HG02973 (cell line): ENCODE data around the gene ALPK3.
"Not testable (repeated sequence)": the region's sequence is repeated elsewhere in the genome, so short reads cannot be mapped to it uniquely, and the experiment has no call there.

Experiments used
- ATAC-seq: cut with Tn5 transposase; IDR thresholded peaks from one replicate; pipeline ENCODE4 v1.9.1; 2021; ENCODE audit warnings: moderate library complexity; ENCODE audit not compliant: unreplicated experiment

The ALPK3 gene

GRCh38 chr15:84872009-84872910 is 55.1 kb downstream of the ALPK3 start:
- ATAC-seq = no peak

- ATAC-seq = no peak
These were observed 56.8 kb downstream of the ALPK3 start for GRCh38 chr15:84873997-84874396.

GRCh38 chr15:84874981-84875699 is 58.0 kb downstream of the ALPK3 start:
- ATAC-seq = no peak

- no peak for ATAC-seq
These were observed 59.1 kb downstream of the ALPK3 start for GRCh38 chr15:84876269-84876668.

GRCh38 chr15:84877701-84878100 is 60.5 kb downstream of the ALPK3 start:
- ATAC-seq = not testable (repeated sequence)

GRCh38 chr15:84878504-84878903 is 61.3 kb downstream of the ALPK3 start:
- no peak for ATAC-seq

- no peak for ATAC-seq
These were observed 62.1 kb downstream of the ALPK3 start for GRCh38 chr15:84879088-84879780.

GRCh38 chr15:84880007-84880406 is 62.9 kb downstream of the ALPK3 start:
- no peak for ATAC-seq

- ATAC-seq = no peak
These were observed 63.8 kb downstream of the ALPK3 start for GRCh38 chr15:84880822-84881519.

- no peak for ATAC-seq
These were observed 64.3 kb downstream of the ALPK3 start for GRCh38 chr15:84881520-84881830.

- no peak for ATAC-seq
These were observed 66.3 kb downstream of the ALPK3 start for GRCh38 chr15:84883466-84883865.

GRCh38 chr15:84883916-84884781 is 67.0 kb downstream of the ALPK3 start, which contains the start of gene SLC28A1:
TSS of gene SLC28A1 (plus strand) at chr15:84884662. CDS start at chr15:84887761, 3,099 bp downstream.
- ATAC-seq = no peak

GRCh38 chr15:84885801-84886200 is 68.6 kb downstream of the ALPK3 start:
- no peak for ATAC-seq

- ATAC-seq = no peak
These were observed 69.2 kb downstream of the ALPK3 start for GRCh38 chr15:84886211-84886983.

GRCh38 chr15:84886984-84887299 is 69.8 kb downstream of the ALPK3 start:
- ATAC-seq = no peak

- ATAC-seq = no peak
These were observed 70.8 kb downstream of the ALPK3 start for GRCh38 chr15:84887938-84888337.

GRCh38 chr15:84888639-84889038 is 71.5 kb downstream of the ALPK3 start:
- ATAC-seq = no peak

- ATAC-seq = no peak
These were observed 72.3 kb downstream of the ALPK3 start for GRCh38 chr15:84889313-84889990.
